DMS53 (cell line): ENCODE data around the gene HSPH1.

Experiments used
- DNase-seq: peaks from one replicate; lab custom pipeline; 2025; lab: John Stamatoyannopoulos, UW

The HSPH1 gene

DNA sequence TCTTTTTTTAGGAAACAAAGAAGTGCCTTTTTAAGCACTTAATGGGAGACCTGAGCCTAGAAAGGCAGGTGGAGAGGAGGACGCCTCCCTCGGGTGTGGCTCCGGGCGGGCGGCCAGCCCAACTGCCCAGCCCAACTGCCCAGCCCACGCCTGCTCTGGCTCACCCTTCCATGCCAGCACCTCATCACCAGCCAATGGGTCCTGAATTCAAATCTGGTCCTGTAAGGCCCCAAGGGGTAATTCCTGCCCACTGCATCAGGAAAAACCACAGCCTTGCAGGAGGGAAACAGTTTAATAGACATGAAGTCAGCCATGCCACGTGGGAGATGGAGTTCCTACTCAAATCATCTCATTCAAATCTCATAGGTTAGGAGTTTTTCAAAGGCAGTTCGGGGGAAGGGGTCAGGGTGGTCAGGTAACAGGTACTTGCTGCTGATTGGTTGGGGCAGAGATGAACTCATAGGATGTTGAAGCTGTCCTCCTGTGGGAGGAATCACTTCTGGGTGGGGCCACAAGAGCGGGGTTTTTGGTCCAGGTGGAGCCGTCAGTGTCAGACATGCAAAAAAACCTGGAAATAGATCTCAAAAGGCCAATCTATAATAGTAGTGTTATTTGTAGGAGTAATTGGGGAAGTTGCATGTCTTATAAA lies 64.9 kb downstream of the HSPH1 start:
- no peak for DNase-seq

DNA sequence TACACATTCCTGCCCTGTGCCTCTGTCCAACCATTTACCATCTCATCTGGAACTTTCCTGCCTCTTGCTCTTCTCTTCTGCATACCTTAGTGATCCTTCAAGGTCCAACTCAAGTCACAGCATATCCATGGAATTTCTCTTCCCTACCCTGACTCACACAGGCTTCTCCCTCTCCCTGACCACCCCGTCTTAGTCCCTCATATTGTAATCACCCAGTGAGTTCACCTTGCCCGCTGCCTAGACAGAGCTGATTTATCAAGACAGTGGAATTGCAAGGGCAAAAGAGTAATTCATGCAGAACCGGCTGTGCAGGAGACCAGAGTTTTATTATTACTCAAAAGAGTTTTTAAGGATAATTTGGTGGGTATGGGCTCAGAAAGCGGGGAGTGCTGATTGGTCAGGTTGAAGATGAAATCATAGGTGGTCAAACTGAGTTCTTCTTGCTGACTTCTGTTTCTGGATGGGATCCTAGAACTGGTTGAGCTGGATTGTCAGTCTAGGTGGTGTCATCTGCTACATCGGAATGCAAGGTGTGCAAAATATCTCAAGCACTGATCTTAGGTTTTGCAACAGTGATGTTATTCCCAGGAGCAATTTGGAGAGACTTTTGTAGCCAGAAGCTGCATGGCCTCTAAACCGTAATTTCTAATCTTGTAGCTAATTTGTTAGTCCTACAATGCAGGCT lies 67.2 kb downstream of the HSPH1 start:
- no peak for DNase-seq

DNA sequence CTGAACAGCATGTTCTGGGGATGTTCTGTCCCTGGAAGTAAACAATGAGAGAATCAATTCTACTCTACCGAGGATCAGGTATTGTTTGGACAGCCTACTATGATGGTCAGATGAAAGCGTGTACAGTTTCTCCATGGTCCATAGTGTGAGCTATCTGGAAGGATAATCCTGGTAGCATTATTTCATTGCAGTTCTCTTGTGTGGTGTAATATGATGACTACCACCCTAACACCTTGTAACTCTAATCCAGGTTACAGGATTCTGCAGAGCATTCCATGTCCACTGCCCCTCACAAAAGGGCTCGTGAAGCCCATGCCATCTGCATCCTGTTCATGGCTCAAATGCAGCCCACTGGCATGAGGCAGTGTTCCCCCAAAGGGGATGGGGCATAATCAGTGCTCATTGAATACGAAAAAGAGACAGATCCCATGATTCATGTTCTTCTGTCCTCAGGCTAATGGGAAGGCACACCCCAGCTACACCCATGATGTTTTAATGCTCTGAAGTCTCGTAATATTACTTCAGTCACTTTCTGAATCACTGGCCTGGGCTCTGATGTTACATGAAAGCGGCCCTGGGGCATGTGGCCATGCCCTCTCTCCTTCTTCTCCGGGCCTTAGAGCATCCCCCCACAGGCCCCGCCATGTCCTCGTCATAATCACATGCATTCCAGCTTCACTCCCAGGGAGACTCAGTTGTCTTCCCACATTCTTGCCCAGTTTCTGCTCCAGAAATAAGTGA lies 68.4 kb downstream of the HSPH1 start:
- DNase-seq, result no peak

DNA sequence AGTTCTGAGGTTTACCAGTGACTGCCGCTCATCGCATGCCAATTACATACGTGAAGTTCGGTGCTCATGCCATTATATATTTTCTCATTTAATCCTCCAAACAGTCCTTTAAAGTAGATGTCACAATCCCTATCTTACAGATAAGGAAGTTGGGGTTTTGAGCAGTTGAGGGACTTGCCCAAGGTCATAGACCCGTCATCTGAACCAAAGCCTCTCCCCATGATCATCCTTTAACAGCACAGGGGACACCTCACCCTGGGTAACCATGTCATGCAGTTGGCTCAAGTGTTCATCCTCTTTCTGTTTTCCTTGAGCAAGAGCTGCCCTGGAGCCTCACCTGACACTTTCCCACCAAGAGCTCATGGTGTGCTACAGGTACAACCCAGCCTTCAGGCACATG lies 69.1 kb downstream of the HSPH1 start:
- no peak for DNase-seq

GRCh38 chr13:31090961-31091624 lies 70.6 kb downstream of the HSPH1 start:
- DNase-seq, result no peak

DNA sequence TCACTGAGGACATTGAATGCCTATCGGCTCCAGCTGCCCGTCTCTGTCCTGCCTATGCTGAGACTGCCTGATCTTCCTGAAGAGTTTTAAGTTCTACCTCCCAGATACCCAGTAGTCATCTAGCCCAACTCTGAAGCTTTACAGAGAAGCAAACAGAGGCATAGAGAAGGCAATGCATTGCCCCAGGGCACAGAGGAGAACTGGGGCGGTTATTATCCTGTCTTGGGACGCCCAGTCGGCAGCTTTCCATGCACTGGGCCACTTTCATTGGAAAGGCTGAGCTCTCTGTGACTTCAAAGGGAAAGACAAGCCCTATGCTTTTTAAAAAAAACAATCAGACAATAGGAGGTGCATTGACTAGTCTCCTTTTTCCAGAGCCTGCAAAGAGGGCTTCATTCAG lies 71.6 kb downstream of the HSPH1 start:
- DNase-seq, result no peak

DNA sequence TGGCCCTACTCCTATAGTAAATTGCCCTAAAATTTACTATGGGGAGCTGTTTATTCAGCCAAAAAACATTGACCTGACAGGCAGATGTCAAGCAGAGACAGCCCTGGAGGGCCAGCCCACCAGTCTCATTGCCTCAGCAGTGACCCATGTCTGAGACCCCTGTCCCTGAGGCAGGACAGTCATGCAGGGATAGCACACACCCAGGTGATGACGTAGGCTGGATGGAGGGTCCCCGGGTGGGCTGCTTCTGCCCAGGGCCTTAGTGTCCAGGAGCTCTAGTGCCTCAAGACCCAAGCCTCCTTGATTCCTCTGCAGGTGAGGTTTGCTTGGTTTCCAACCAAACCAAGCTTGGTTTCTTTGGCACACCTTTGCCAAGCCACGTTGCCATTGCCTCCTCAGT lies 72.1 kb downstream of the HSPH1 start:
- no peak for DNase-seq

GRCh38 chr13:31088826-31089420 lies 72.8 kb downstream of the HSPH1 start:
- no peak for DNase-seq
